Loucy (cell line): ENCODE results near the gene GALNT10.

Experiments used
- H2AFZ ChIP-seq: fragments of 200-600 bp; sonication (generic); 2 replicates; pipeline ENCODE4 v1.6.0; 2016; ENCODE audit warnings: antibody characterized with exemption, mild to moderate bottlenecking, low read length, moderate library complexity
- H3F3A ChIP-seq: fragments of 200-600 bp; 2 replicates; pipeline ENCODE4 v1.6.0; 2016; ENCODE audit warnings: antibody characterized with exemption, low read depth, mild to moderate bottlenecking
- H3K27me3 ChIP-seq: fragments of 200-600 bp; sonication (generic); 2 replicates; pipeline ENCODE4 v1.6.1; 2014; ENCODE audit warnings: low read length, mild to moderate bottlenecking; ENCODE audit not compliant: insufficient read depth, poor library complexity, severe bottlenecking
- H3K36me3 ChIP-seq: fragments of 200-600 bp; sonication (generic); 2 replicates; pipeline ENCODE4 v1.6.1; 2016; ENCODE audit warnings: low read length; ENCODE audit not compliant: insufficient read depth
- H3K4me1 ChIP-seq: fragments of 200-600 bp; sonication (generic); 2 replicates; pipeline ENCODE4 v1.5.1; 2014; ENCODE audit warnings: low read length, mild to moderate bottlenecking; ENCODE audit not compliant: insufficient read depth, poor library complexity, severe bottlenecking
- H3K4me2 ChIP-seq: fragments of 200-600 bp; sonication (generic); 2 replicates; pipeline ENCODE4 v1.6.0; 2014; ENCODE audit warnings: antibody characterized with exemption, low read length, low read depth, mild to moderate bottlenecking; ENCODE audit not compliant: poor library complexity, severe bottlenecking
- H3K4me3 ChIP-seq: fragments of 200-600 bp; sonication (generic); 2 replicates; pipeline ENCODE4 v1.5.1; 2014; ENCODE audit warnings: low read length, mild to moderate bottlenecking, mixed read lengths; ENCODE audit not compliant: poor library complexity, severe bottlenecking
- H3K79me2 ChIP-seq: fragments of 200-600 bp; sonication (generic); 2 replicates; pipeline ENCODE4 v1.6.1; 2014; ENCODE audit warnings: low read length; ENCODE audit not compliant: insufficient read depth
- H3K9ac ChIP-seq: fragments of 200-600 bp; sonication (generic); 2 replicates; pipeline ENCODE4 v1.6.0; 2014; ENCODE audit warnings: mild to moderate bottlenecking, low read depth, low read length, moderate library complexity; ENCODE audit not compliant: poor library complexity, severe bottlenecking
- H3K9me2 ChIP-seq: fragments of 200-600 bp; sonication (generic); replicated peaks from 2 replicates; pipeline ENCODE4 v1.6.1; 2016; ENCODE audit warnings: low read depth, low read length, mixed read lengths
- H3K9me3 ChIP-seq: fragments of 200-600 bp; sonication (generic); 2 replicates; pipeline ENCODE4 v1.6.1; 2014; ENCODE audit warnings: mild to moderate bottlenecking, antibody characterized with exemption, low read length, low read depth; ENCODE audit not compliant: insufficient read depth
- H4K20me1 ChIP-seq: fragments of 200-600 bp; sonication (generic); 2 replicates; pipeline ENCODE4 v1.6.0; 2014; ENCODE audit warnings: antibody characterized with exemption, low read length, mild to moderate bottlenecking; ENCODE audit not compliant: insufficient read depth, poor library complexity, severe bottlenecking
- EZH2phosphoT487 ChIP-seq: fragments of 200-600 bp; IDR thresholded peaks from 2 replicates; pipeline ENCODE4 v1.6.1; 2018; ENCODE audit warnings: antibody characterized with exemption, mild to moderate bottlenecking, moderate library complexity, borderline replicate concordance
- TF ChIP-seq, protein P1 (sequence below): fragments of 200-600 bp; sonication (generic); conservative IDR thresholded peaks from 2 replicates; pipeline ENCODE4 v1.5.1; 2014; ENCODE audit warnings: mild to moderate bottlenecking, antibody characterized with exemption, low read length

Gene GALNT10

DNA sequence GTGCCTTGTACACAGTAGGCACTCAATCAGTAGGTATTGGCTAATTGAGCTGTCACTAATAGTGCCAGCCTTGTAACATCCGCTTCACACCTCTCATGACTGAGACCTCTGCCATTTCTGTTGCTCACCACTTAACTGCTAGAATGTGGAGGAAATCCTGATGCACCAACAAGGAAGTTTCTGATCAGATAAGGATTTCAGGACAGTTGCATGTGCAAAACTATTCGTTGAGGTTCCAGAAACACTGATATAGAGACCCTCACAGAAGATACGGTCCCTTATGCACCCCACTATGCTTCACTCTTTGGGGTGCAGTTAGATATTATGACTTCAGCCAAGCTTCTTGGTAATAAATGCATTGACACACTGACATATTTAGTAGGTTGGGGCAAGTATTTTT is 266.0 kb downstream of the GALNT10 start:
- Histone ChIP-seq H2AFZ (no peak overlapping the region), H3K9me3 (no peaks in the 10 kb centered on the region), H3K36me3 (peaks cover 16% of the 10 kb centered on the region; the same call in 1 of the 2 replicates), H3K27me3 (no peaks in the 10 kb centered on the region), H3K9ac (no peak overlapping the region), H3K4me1 (peaks cover 7% of the 10 kb centered on the region), H3F3A (no peaks in the 10 kb centered on the region), H3K79me2 (no peaks in the 10 kb centered on the region), H3K4me3 (no peak overlapping the region), H3K4me2 (no peak overlapping the region), H4K20me1 (no peaks in the 10 kb centered on the region), H3K9me2 (no peaks in the 10 kb centered on the region)
- no peak for TF ChIP-seq EZH2phosphoT487
- TF ChIP-seq, protein P1, sequence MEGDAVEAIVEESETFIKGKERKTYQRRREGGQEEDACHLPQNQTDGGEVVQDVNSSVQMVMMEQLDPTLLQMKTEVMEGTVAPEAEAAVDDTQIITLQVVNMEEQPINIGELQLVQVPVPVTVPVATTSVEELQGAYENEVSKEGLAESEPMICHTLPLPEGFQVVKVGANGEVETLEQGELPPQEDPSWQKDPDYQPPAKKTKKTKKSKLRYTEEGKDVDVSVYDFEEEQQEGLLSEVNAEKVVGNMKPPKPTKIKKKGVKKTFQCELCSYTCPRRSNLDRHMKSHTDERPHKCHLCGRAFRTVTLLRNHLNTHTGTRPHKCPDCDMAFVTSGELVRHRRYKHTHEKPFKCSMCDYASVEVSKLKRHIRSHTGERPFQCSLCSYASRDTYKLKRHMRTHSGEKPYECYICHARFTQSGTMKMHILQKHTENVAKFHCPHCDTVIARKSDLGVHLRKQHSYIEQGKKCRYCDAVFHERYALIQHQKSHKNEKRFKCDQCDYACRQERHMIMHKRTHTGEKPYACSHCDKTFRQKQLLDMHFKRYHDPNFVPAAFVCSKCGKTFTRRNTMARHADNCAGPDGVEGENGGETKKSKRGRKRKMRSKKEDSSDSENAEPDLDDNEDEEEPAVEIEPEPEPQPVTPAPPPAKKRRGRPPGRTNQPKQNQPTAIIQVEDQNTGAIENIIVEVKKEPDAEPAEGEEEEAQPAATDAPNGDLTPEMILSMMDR = no peak

GRCh38 chr5:154459015-154459414 is 268.5 kb downstream of the GALNT10 start:
- peaks cover 16% of the 10 kb centered on the region; the same call in 1 of the 2 replicates for H3K36me3 ChIP-seq
- no peak overlapping the region for H2AFZ ChIP-seq
- no peaks in the 10 kb centered on the region for H3K9me3 ChIP-seq
- H3K4me3 ChIP-seq = no peak overlapping the region
- no peaks in the 10 kb centered on the region for H3K27me3 ChIP-seq
- H3K4me1 ChIP-seq = peaks cover 7% of the 10 kb centered on the region
- no peaks in the 10 kb centered on the region for H4K20me1 ChIP-seq
- H3K9ac ChIP-seq = no peak overlapping the region
- H3F3A ChIP-seq = no peaks in the 10 kb centered on the region
- no peak overlapping the region for H3K4me2 ChIP-seq
- no peaks in the 10 kb centered on the region for H3K9me2 ChIP-seq
- H3K79me2 ChIP-seq = no peaks in the 10 kb centered on the region
- TF ChIP-seq, protein P1 = no peak
- TF ChIP-seq EZH2phosphoT487 = no peak

GRCh38 chr5:154460172-154460571 is 269.6 kb downstream of the GALNT10 start:
- Histone ChIP-seq H3K9me3 (no peaks in the 10 kb centered on the region), H3K27me3 (no peaks in the 10 kb centered on the region), H4K20me1 (no peaks in the 10 kb centered on the region), H3K9me2 (no peaks in the 10 kb centered on the region), H3F3A (no peaks in the 10 kb centered on the region), H3K4me3 (no peak overlapping the region), H2AFZ (no peak overlapping the region), H3K79me2 (no peaks in the 10 kb centered on the region), H3K36me3 (peaks cover 9% of the 10 kb centered on the region; the same call in 1 of the 2 replicates), H3K9ac (no peak overlapping the region), H3K4me1 (peaks cover 7% of the 10 kb centered on the region), H3K4me2 (no peak overlapping the region)
- TF ChIP-seq, protein P1 = no peak
- TF ChIP-seq EZH2phosphoT487 = no peak
